HUDEP-2 (cell line): ENCODE measurements around the gene NOBOX.
"Not testable (repeated sequence)": the region's sequence is repeated elsewhere in the genome, so short reads cannot be mapped to it uniquely, and the experiment has no call there.

Experiments used
- DNase-seq, 76 experiments: peaks; one replicate each; lab custom pipeline; 2025; ENCODE audit not compliant: unreplicated experiment in 76 of 76; lab: John Stamatoyannopoulos, UW

NOBOX gene

GRCh38 chr7:144403649-144404061 lies at the start of gene NOBOX:
Gene NOBOX, minus strand, starts transcription at chr7:144403693.
- DNase-seq = no peak

GRCh38 chr7:144452064-144452463 lies 48.6 kb upstream of the NOBOX start:
- no peak for DNase-seq

- DNase-seq = no peak
Observed at GRCh38 chr7:144445590-144445989, 42.1 kb upstream of the NOBOX start.

GRCh38 chr7:144439717-144440205 lies 36.3 kb upstream of the NOBOX start:
- no peak for DNase-seq

- no peak for DNase-seq
Observed at GRCh38 chr7:144438759-144439158, 35.3 kb upstream of the NOBOX start.

- peak in 16 of 76 experiments; percentile 0 to 37 (median 4) for DNase-seq
Observed at GRCh38 chr7:144437370-144438191, 34.1 kb upstream of the NOBOX start.

- DNase-seq = no peak
Observed at GRCh38 chr7:144436500-144436899, 33.0 kb upstream of the NOBOX start.

- no peak for DNase-seq
Observed at GRCh38 chr7:144428431-144428830, 24.9 kb upstream of the NOBOX start.

- not testable (repeated sequence) for DNase-seq
Observed at GRCh38 chr7:144427539-144427938, 24.0 kb upstream of the NOBOX start.

- not testable (repeated sequence) for DNase-seq
Observed at GRCh38 chr7:144418931-144419330, 15.4 kb upstream of the NOBOX start.

- DNase-seq = no peak
Observed at GRCh38 chr7:144416341-144416740, 12.8 kb upstream of the NOBOX start.

GRCh38 chr7:144415858-144416257 lies 12.4 kb upstream of the NOBOX start:
- DNase-seq = no peak

- DNase-seq = no peak
Observed at GRCh38 chr7:144414815-144415214, 11.3 kb upstream of the NOBOX start.

- DNase-seq = no peak
Observed at GRCh38 chr7:144410441-144410840, 6.9 kb upstream of the NOBOX start.

GRCh38 chr7:144408121-144408520 lies 4.6 kb upstream of the NOBOX start:
- DNase-seq = no peak

- DNase-seq = no peak
Observed at GRCh38 chr7:144407266-144407931, 3.9 kb upstream of the NOBOX start.

GRCh38 chr7:144404946-144405345 lies 1.5 kb upstream of the NOBOX start:
- no peak for DNase-seq

- no peak for DNase-seq
Observed at GRCh38 chr7:144403102-144403501, 391 bp downstream of the NOBOX start.

GRCh38 chr7:144401490-144401889 lies 2.0 kb downstream of the NOBOX start:
- DNase-seq = no peak

GRCh38 chr7:144399946-144400345 lies 3.5 kb downstream of the NOBOX start:
- DNase-seq = no peak

GRCh38 chr7:144398911-144399310 lies 4.6 kb downstream of the NOBOX start:
- no peak for DNase-seq

- DNase-seq = no peak
Observed at GRCh38 chr7:144398291-144398690, 5.2 kb downstream of the NOBOX start.
